H1 (cell line): ENCODE data around the gene YAP1. TPM values are rescaled to one million over a fixed set of nuclear protein-coding genes. Genes with fewer than 3 reads are reported as not detected.

Source experiments
- CTCF ChIA-PET: fragments of 300-600 bp; sonication (Branson Sonifier 250); formaldehyde crosslinking; loops from one replicate; lab custom pipeline; 2021; ENCODE audit not compliant: partially characterized antibody; lab: Charles Lee
- POLR2A ChIA-PET: fragments of 300-600 bp; sonication (Branson Sonifier 250); formaldehyde crosslinking; loops from one replicate; lab custom pipeline; 2021; ENCODE audit warnings: inconsistent platforms; ENCODE audit not compliant: partially characterized antibody; lab: Charles Lee
- DNase-seq, 2 experiments: peaks; one replicate each; pipeline versions ENCODE4 v3.0.0 to v3.0.0-alpha.2; 2010 to 2022; ENCODE audit warnings: low spot score in 2 of 2, low read depth in 1 of 2, mixed read lengths in 1 of 2
- FAIRE-seq: peaks from 2 replicates; lab custom pipeline; 2011; peaks lifted over from hg19 to GRCh38; lab: Jason Lieb, UNC
- H2AFZ ChIP-seq: 2 replicates; pipeline ENCODE4 v1.8.1; 2012; ENCODE audit warnings: low read length, inconsistent platforms
- H2AK5ac ChIP-seq: 2 replicates; pipeline ENCODE4 v1.6.1; 2013; ENCODE audit warnings: low read depth, low read length
- H2BK120ac ChIP-seq: replicated peaks from 2 replicates; pipeline ENCODE3; 2013; ENCODE audit warnings: low read depth, low read length, inconsistent platforms
- H2BK12ac ChIP-seq: 2 replicates; pipeline ENCODE4 v1.6.1; 2013; ENCODE audit warnings: low read depth, low read length
- H2BK15ac ChIP-seq: 2 replicates; pipeline ENCODE4 v1.6.1; 2013; ENCODE audit warnings: low read length
- H2BK20ac ChIP-seq: 2 replicates; pipeline ENCODE4 v1.6.1; 2013; ENCODE audit warnings: low read length
- H2BK5ac ChIP-seq: 2 replicates; pipeline ENCODE4 v1.6.1; 2013; ENCODE audit warnings: low read depth, low read length
- H3K14ac ChIP-seq: 2 replicates; pipeline ENCODE4 v1.6.1; 2013; ENCODE audit warnings: inconsistent platforms; ENCODE audit not compliant: insufficient read length
- H3K18ac ChIP-seq: 2 replicates; pipeline ENCODE4 v1.6.1; 2013; ENCODE audit warnings: low read length; ENCODE audit errors: extremely low read depth
- H3K23ac ChIP-seq: 2 replicates; pipeline ENCODE4 v1.6.1; 2013; ENCODE audit warnings: inconsistent platforms; ENCODE audit not compliant: insufficient read length
- H3K23me2 ChIP-seq: 2 replicates; pipeline ENCODE4 v1.6.1; 2013; ENCODE audit warnings: low read depth, low read length
- H3K27ac ChIP-seq: 2 replicates; pipeline ENCODE4 v1.6.1; 2011; ENCODE audit warnings: low read depth, low read length, inconsistent platforms
- H3K27me3 ChIP-seq, 4 experiments: replicated peaks in 1 of 4; 1 replicate in 1 of 4; 2 replicates in 3 of 4; pipeline versions ENCODE4 v1.6.1 to v1.8.1; 2011 to 2013; ENCODE audit warnings: low read length in 3 of 4, mild to moderate bottlenecking in 3 of 4, inconsistent platforms in 2 of 4, mixed read lengths in 2 of 4, moderate library complexity in 1 of 4; ENCODE audit not compliant: control insufficient read depth in 3 of 4, insufficient read depth in 3 of 4; ENCODE audit errors: extremely low read depth in 1 of 4
- H3K36me3 ChIP-seq, 4 experiments: 2 replicates each; pipeline versions ENCODE4 v1.6.1 to v1.8.1; 2011 to 2013; ENCODE audit warnings: mild to moderate bottlenecking in 4 of 4, low read length in 3 of 4, moderate library complexity in 2 of 4, control low read depth in 1 of 4, inconsistent platforms in 1 of 4; ENCODE audit not compliant: insufficient read depth in 4 of 4, control insufficient read depth in 2 of 4
- H3K4ac ChIP-seq: replicated peaks from 2 replicates; pipeline ENCODE3; 2013; ENCODE audit warnings: low read length, low read depth, mixed read lengths, inconsistent platforms; ENCODE audit not compliant: insufficient read length
- H3K4me1 ChIP-seq, 4 experiments: replicated peaks in 1 of 4; 1 replicate in 1 of 4; 2 replicates in 3 of 4; pipeline versions ENCODE4 v1.6.1 to v1.8.1; 2011 to 2013; ENCODE audit warnings: low read length in 3 of 4, inconsistent platforms in 2 of 4, mixed read lengths in 1 of 4; ENCODE audit not compliant: insufficient read depth in 4 of 4, control insufficient read depth in 3 of 4
- H3K4me2 ChIP-seq, 2 experiments: 2 replicates each; pipeline versions ENCODE4 v1.6.1 to v1.8.1; 2011 to 2013; ENCODE audit warnings: low read depth in 2 of 2, low read length in 2 of 2, control low read depth in 1 of 2, inconsistent platforms in 1 of 2, mild to moderate bottlenecking in 1 of 2; ENCODE audit not compliant: insufficient read depth in 1 of 2
- H3K4me3 ChIP-seq, 4 experiments: fragments of 200-600, 300-600 bp in 1 of 4; sonication (generic), shearing (Covaris generic), sonication (Bioruptor Twin) in 1 of 4; 2 replicates each; pipeline versions ENCODE4 v1.5.1 to v1.8.1; 2011 to 2016; ENCODE audit warnings: low read length in 4 of 4, low read depth in 3 of 4, control low read depth in 2 of 4, inconsistent platforms in 2 of 4, mild to moderate bottlenecking in 2 of 4, mixed read lengths in 1 of 4, moderate library complexity in 1 of 4; ENCODE audit not compliant: insufficient read depth in 2 of 4; ENCODE audit errors: extremely low read depth in 1 of 4
- H3K56ac ChIP-seq: replicated peaks from 2 replicates; pipeline ENCODE3; 2013; ENCODE audit warnings: low read depth, mild to moderate bottlenecking, mixed read lengths, low read length, inconsistent platforms; ENCODE audit not compliant: insufficient read length
- H3K79me1 ChIP-seq: 2 replicates; pipeline ENCODE4 v1.6.1; 2013; ENCODE audit warnings: low read depth, low read length, control low read depth
- H3K79me2 ChIP-seq, 2 experiments: 2 replicates each; pipeline versions ENCODE4 v1.6.1 to v1.8.1; 2012 to 2013; ENCODE audit warnings: low read length in 2 of 2, mild to moderate bottlenecking in 2 of 2, inconsistent platforms in 1 of 2; ENCODE audit not compliant: insufficient read depth in 2 of 2, control insufficient read depth in 1 of 2
- H3K9ac ChIP-seq, 4 experiments: replicated peaks in 1 of 4; 1 replicate in 1 of 4; 2 replicates in 3 of 4; pipeline versions ENCODE4 v1.6.1 to v1.8.1; 2011 to 2013; ENCODE audit warnings: low read depth in 3 of 4, low read length in 3 of 4, control low read depth in 2 of 4, mild to moderate bottlenecking in 2 of 4, moderate library complexity in 2 of 4, inconsistent platforms in 1 of 4; ENCODE audit errors: extremely low read depth in 1 of 4
- H3K9me3 ChIP-seq, 2 experiments: 2 replicates each; pipeline versions ENCODE4 v1.6.1 to v1.8.1; 2012 to 2013; ENCODE audit warnings: mild to moderate bottlenecking in 2 of 2, moderate library complexity in 2 of 2, control low read depth in 1 of 2, inconsistent platforms in 1 of 2, low read depth in 1 of 2, low read length in 1 of 2, mixed read lengths in 1 of 2; ENCODE audit not compliant: insufficient read depth in 2 of 2
- H4K20me1 ChIP-seq, 2 experiments: replicated peaks in 1 of 2; 2 replicates each; pipeline versions ENCODE3 to v1.8.1; 2011 to 2013; ENCODE audit warnings: inconsistent platforms in 2 of 2, low read length in 2 of 2, mild to moderate bottlenecking in 1 of 2; ENCODE audit not compliant: insufficient read depth in 2 of 2, control insufficient read depth in 1 of 2
- H4K5ac ChIP-seq: 2 replicates; pipeline ENCODE4 v1.6.1; 2013; ENCODE audit warnings: low read length, low read depth, mixed read lengths, inconsistent platforms; ENCODE audit not compliant: insufficient read length
- H4K8ac ChIP-seq: 2 replicates; pipeline ENCODE4 v1.8.0; 2013; ENCODE audit warnings: mild to moderate bottlenecking, moderate library complexity, low read length, inconsistent platforms; ENCODE audit not compliant: insufficient read depth; ENCODE audit errors: extremely low read depth
- H4K91ac ChIP-seq: replicated peaks from 2 replicates; pipeline ENCODE3; 2013; ENCODE audit warnings: low read length, mixed read lengths, inconsistent platforms; ENCODE audit not compliant: insufficient read length
- SIX5 ChIP-seq: IDR thresholded peaks from 2 replicates; pipeline ENCODE4 v1.6.1; 2011; ENCODE audit warnings: mild to moderate bottlenecking, low read depth, low read length
- TCF12 ChIP-seq: IDR thresholded peaks from 2 replicates; pipeline ENCODE4 v1.6.1; 2011; ENCODE audit warnings: low read depth, mild to moderate bottlenecking, low read length
- WGBS, 2 experiments: shearing (Covaris generic) in 1 of 2; methylation state at CpG; one replicate each; pipeline versions ENCODE4 v1.1.6 to v1.1.7; 2013 to 2015; ENCODE audit warnings: low lambda C conversion rate in 2 of 2, mixed read lengths in 2 of 2, inconsistent platforms in 1 of 2, low coverage in 1 of 2, missing lambda C conversion rate in 1 of 2; ENCODE audit not compliant: insufficient replicate concordance in 2 of 2, insufficient coverage in 1 of 2, insufficient read length in 1 of 2; ENCODE audit errors: extremely low coverage in 1 of 2, missing lambda C conversion rate in 1 of 2; 5-methylcytosine and 5-hydroxymethylcytosine counted together
- polyA plus RNA-seq, 7 experiments: library from polyadenylated mRNA; depleted of rRNA in 3 of 7; stranded (reverse) in 5 of 7; unstranded in 2 of 7; fragments of >200 nt in 5 of 7; fragments of 200-250 nt in 2 of 7; gene quantifications; 1 replicate in 5 of 7; 2 replicates in 1 of 7; 4 replicates in 1 of 7; pipeline versions ENCODE4 v1.2.1 to v1.2.3, GENCODE V29; 2011 to 2013; ENCODE audit warnings: missing spikeins in 2 of 7, mixed read lengths in 2 of 7
- total RNA-seq: library from RNA; stranded (reverse); fragmentation: NEBNext Ultra II Directional; extraction: Animal tissue kit (Norgen Biotek cat#: 25700); gene quantifications from 2 replicates; pipeline ENCODE4 v1.2.1, GENCODE V29; 2021

Gene YAP1
- total and polyA plus RNA-seq, 2 of the 8 experiments (the other 6 are each of a cell fraction or from before 2014, with no cell fraction given): 62.0 to 108 TPM

GRCh38 chr11:102280245-102280833 is 170.1 kb downstream of the YAP1 start:
- Histone ChIP-seq H2BK5ac (no peak overlapping the region), H3K56ac (no peak overlapping the region), H3K4me2 (peak overlapping the region; percentile 51 to 65), H3K79me1 (no peaks in the 10 kb centered on the region), H4K5ac (peak overlapping the region; percentile 46), H3K4me1 (peaks cover 0 to 6% (median 2%) of the 10 kb centered on the region in 4 experiments; a peak in 2 of 7 replicates), H3K4ac (no peak overlapping the region), H2AFZ (no peak overlapping the region), H3K23me2 (no peaks in the 10 kb centered on the region), H4K20me1 (no peaks in the 10 kb centered on the region), H3K23ac (no peak overlapping the region), H2BK120ac (peak overlapping the region; percentile 44), H3K27ac (no peak overlapping the region), H3K27me3 (no peaks in the 10 kb centered on the region), H2BK15ac (0 out of 2 replicates have a peak overlapping the region, but pooled peaks have one; percentile 9), H2AK5ac (no peak overlapping the region), H4K8ac (no peak overlapping the region), H4K91ac (no peak overlapping the region), H3K9ac (no peak overlapping the region), H3K4me3 (peak overlapping the region in 3 of 4 experiments; percentile 7 to 35 (median 14); a peak in 3 of 8 replicates), H2BK12ac (peak overlapping the region; percentile 71; the same call in 1 of the 2 replicates), H3K18ac (peak overlapping the region; percentile 49), H3K36me3 (no peaks in the 10 kb centered on the region), H3K9me3 (no peaks in the 10 kb centered on the region), H3K14ac (no peak overlapping the region), H2BK20ac (0 out of 2 replicates have a peak overlapping the region, but pooled peaks have one; percentile 29), H3K79me2 (no peaks in the 10 kb centered on the region)
- DNase-seq (no peak), FAIRE-seq (no peak)
- ChIA-PET CTCF (interaction anchor here (0.5 to 5.4 kb wide), 10 partner anchors 10 to 221 kb away, joined by 3 to 37 read pairs (median 4); no protein-coding TSS in a partner anchor), POLR2A (interaction anchor here (1.0 to 1.9 kb wide), 3 partner anchors 11 to 171 kb away, joined by 3 to 9 read pairs (median 3); no protein-coding TSS in a partner anchor)
- TF ChIP-seq SIX5 (no peak), TCF12 (peak; percentile 61; the same call in 1 of the 2 replicates)
- WGBS, 2 experiments: 5% methylated on average over 4 of the region's 4 CpGs; no CpG with 5 or more reads in 1 of the 2 experiments
